A673 (cell line): Measurements from ENCODE around the gene GAPDH. TPM values are rescaled to one million over a fixed set of nuclear protein-coding genes. Genes with fewer than 3 reads are reported as not detected.
A peak's percentile ranks its signal among the peaks of the same experiment; 100 is the strongest.

Source experiments
- BruUV-seq: library from RNA; stranded (reverse); fragments of 400-500 nt; replicated peaks from 2 replicates; lab custom pipeline; 2021; lab: Mats Ljungman, UMichigan
- CTCF ChIA-PET: fragments of 300-600 bp; sonication (Branson Sonifier 250); formaldehyde crosslinking; loops from one replicate; lab custom pipeline; 2022; ENCODE audit warnings: antibody characterized with exemption; lab: Charles Lee
- POLR2A ChIA-PET: fragments of 300-600 bp; sonication (Branson Sonifier 250); formaldehyde crosslinking; loops from one replicate; lab custom pipeline; 2022; ENCODE audit warnings: antibody characterized with exemption; ENCODE audit not compliant: low non-redundant PET; lab: Charles Lee
- DNase-seq: peaks from one replicate; pipeline ENCODE4 v3.0.0-alpha.2; 2015; ENCODE audit warnings: low spot score
- H3K27ac ChIP-seq: fragments of 200-600 bp; sonication (generic); 2 replicates; pipeline ENCODE4 v1.5.1; 2016; ENCODE audit warnings: mixed run types, low read depth, mild to moderate bottlenecking, mixed read lengths, antibody characterized with exemption, low read length; ENCODE audit not compliant: poor library complexity, severe bottlenecking
- H3K27me3 ChIP-seq: fragments of 200-600 bp; sonication (generic); replicated peaks from 2 replicates; pipeline ENCODE4 v1.6.1; 2017; ENCODE audit warnings: mixed run types, low read depth, mild to moderate bottlenecking, mixed read lengths, antibody characterized with exemption, low read length; ENCODE audit not compliant: insufficient read depth, poor library complexity
- H3K36me3 ChIP-seq: fragments of 200-600 bp; sonication (generic); 2 replicates; pipeline ENCODE4 v1.6.1; 2016; ENCODE audit warnings: mixed run types, mild to moderate bottlenecking, mixed read lengths, antibody characterized with exemption, low read length; ENCODE audit not compliant: insufficient read depth, poor library complexity, severe bottlenecking
- H3K4me1 ChIP-seq: fragments of 200-600 bp; sonication (generic); 2 replicates; pipeline ENCODE4 v1.6.1; 2017; ENCODE audit warnings: mixed run types, mild to moderate bottlenecking, mixed read lengths, antibody characterized with exemption, low read length; ENCODE audit not compliant: insufficient read depth, poor library complexity, severe bottlenecking
- H3K4me3 ChIP-seq: fragments of 200-600 bp; sonication (generic); 2 replicates; pipeline ENCODE4 v1.5.1; 2016; ENCODE audit warnings: low read depth, mixed run types, mild to moderate bottlenecking, mixed read lengths, low read length; ENCODE audit not compliant: poor library complexity, severe bottlenecking
- H3K9me3 ChIP-seq: fragments of 200-600 bp; sonication (generic); 2 replicates; pipeline ENCODE4 v1.6.1; 2016; ENCODE audit warnings: mixed run types, low read depth, mild to moderate bottlenecking, mixed read lengths, antibody characterized with exemption, low read length; ENCODE audit not compliant: poor library complexity, severe bottlenecking
- CTCF ChIP-seq: fragments of 300-800, 200-600 bp; sonication (generic); conservative IDR thresholded peaks from 2 replicates; pipeline ENCODE4 v1.5.1; 2017; ENCODE audit warnings: low read depth, mild to moderate bottlenecking, antibody characterized with exemption, low read length, moderate library complexity, mixed read lengths
- EZH2 ChIP-seq: fragments of 200-600 bp; sonication (generic); IDR thresholded peaks from 2 replicates; pipeline ENCODE4 v1.6.1; 2017; ENCODE audit warnings: borderline replicate concordance, low read depth, mild to moderate bottlenecking, mixed read lengths, antibody characterized with exemption, low read length; ENCODE audit not compliant: poor library complexity, severe bottlenecking
- intact Hi-C: fragments of 100-400 bp; cut with micrococcal nuclease; formaldehyde crosslinking; loops from one replicate; pipeline ENCODE4 v1.10.0; 2022; ENCODE audit not compliant: unreplicated experiment
- total RNA-seq: library from RNA; stranded (reverse); gene quantifications from 2 replicates; pipeline ENCODE4 v1.2.3, GENCODE V29; 2021

GAPDH gene
- total RNA-seq, 1 experiment from 2014 or later = 5,657 TPM

- TF ChIP-seq CTCF (no peak), EZH2 (no peak)
- peaks cover 24% of the 10 kb centered on the region for H3K4me1 ChIP-seq
- no peaks in the 10 kb centered on the region for H3K9me3 ChIP-seq
- H3K27ac ChIP-seq = peak overlapping the region; percentile 17
- POLR2A ChIA-PET = no interaction called here
- H3K4me3 ChIP-seq = no peak overlapping the region
- DNase-seq = no peak
- H3K36me3 ChIP-seq = peaks cover 32% of the 10 kb centered on the region
- CTCF ChIA-PET = no interaction called here
- H3K27me3 ChIP-seq = no peaks in the 10 kb centered on the region
- BruUV-seq = no TSS peak
- intact Hi-C loops = no loop called here
These were observed 8.1 kb downstream of the GAPDH start for GRCh38 chr12:6542209-6543009.

DNA sequence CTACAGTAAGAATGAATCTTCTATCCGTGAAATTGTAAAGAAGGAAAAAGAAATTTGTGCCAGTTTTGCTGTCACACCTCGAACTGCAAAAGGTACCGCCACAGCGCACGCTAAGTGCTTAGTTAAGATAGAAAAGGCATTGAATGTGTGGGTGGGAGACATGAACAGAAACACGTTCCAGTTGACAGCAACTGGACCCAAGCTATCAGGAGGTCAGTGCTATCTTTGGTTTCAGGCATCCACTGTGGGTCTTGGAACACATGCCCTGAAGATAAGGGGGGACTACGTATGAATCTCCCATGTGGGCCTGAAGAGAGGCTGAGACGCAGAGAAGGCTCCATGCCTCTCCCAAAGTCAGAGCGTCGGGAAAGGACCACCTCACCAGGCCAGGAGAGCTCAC is 11.7 kb downstream of the GAPDH start:
- DNase-seq = no peak
- TF ChIP-seq EZH2 (no peak), CTCF (no peak)
- no peak overlapping the region for H3K4me3 ChIP-seq
- H3K27me3 ChIP-seq = no peaks in the 10 kb centered on the region
- no TSS peak for BruUV-seq
- intact Hi-C loops = no loop called here
- peaks cover 12% of the 10 kb centered on the region for H3K36me3 ChIP-seq
- no peaks in the 10 kb centered on the region for H3K9me3 ChIP-seq
- no peak overlapping the region for H3K27ac ChIP-seq
- CTCF ChIA-PET = no interaction called here
- H3K4me1 ChIP-seq = peaks cover 4% of the 10 kb centered on the region
- POLR2A ChIA-PET = interaction anchor here (0.6 kb wide), 1 partner anchor 12 kb away, joined by 11 read pairs; the partner anchor contains the start of gene GAPDH

DNA sequence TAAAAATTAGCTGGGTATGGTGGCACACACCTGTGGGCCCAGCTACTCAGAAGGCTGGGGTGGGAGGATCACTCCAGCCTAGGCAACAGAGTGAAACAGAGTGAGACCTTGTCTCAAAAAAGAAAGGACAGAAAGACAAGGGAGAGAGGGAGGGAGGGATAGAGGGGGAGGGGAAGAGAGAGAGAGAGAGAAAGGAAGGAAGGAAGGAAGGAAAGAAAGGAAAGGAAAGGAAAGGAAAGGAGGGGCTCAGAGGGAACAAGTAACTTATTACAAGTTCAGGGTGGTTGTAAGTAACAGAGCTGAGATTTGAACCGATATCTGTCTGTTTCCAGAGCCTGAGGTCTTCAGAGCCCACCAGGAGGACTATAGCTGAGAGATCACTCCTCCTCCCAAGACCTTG is 13.2 kb downstream of the GAPDH start:
- ChIA-PET POLR2A (no interaction called here), CTCF (no interaction called here)
- peaks cover 17% of the 10 kb centered on the region for H3K36me3 ChIP-seq
- no peaks in the 10 kb centered on the region for H3K27me3 ChIP-seq
- DNase-seq = no peak
- TF ChIP-seq CTCF (no peak), EZH2 (no peak)
- H3K4me1 ChIP-seq = peaks cover 12% of the 10 kb centered on the region
- no peak overlapping the region for H3K4me3 ChIP-seq
- no peaks in the 10 kb centered on the region for H3K9me3 ChIP-seq
- no peak overlapping the region for H3K27ac ChIP-seq
- intact Hi-C loops = no loop called here
- BruUV-seq = no TSS peak
